Endothelial cell of umbilical vein (primary cell): ENCODE results near the gene GDF2. TPM values are rescaled to one million over a fixed set of nuclear protein-coding genes. Genes with fewer than 3 reads are reported as not detected.

Source experiments
- BruUV-seq: library from RNA; stranded (reverse); fragments of 400-500 nt; replicated peaks from 2 replicates; lab custom pipeline; 2021; lab: Mats Ljungman, UMichigan
- CTCF ChIA-PET: fragments of 300-600, 350-600 bp; sonication (Branson Sonifier 250); formaldehyde crosslinking; loops from one replicate; lab custom pipeline; 2021; ENCODE audit warnings: antibody characterized with exemption, inconsistent platforms; lab: Charles Lee
- POLR2A ChIA-PET: fragments of 300-600, 350-600 bp; sonication (Branson Sonifier 250); formaldehyde crosslinking; loops from one replicate; lab custom pipeline; 2021; ENCODE audit warnings: antibody characterized with exemption, inconsistent platforms; lab: Charles Lee
- DNase-seq: peaks from one replicate; pipeline ENCODE4 v3.0.0-alpha.2; 2011; ENCODE audit warnings: low read depth, low spot score
- FAIRE-seq: peaks from 2 replicates; lab custom pipeline; 2011; peaks lifted over from hg19 to GRCh38; lab: Jason Lieb, UNC
- H2AFZ ChIP-seq: 2 replicates; pipeline ENCODE4 v1.6.0; 2012; ENCODE audit warnings: low read depth, low read length, control low read depth, inconsistent platforms
- H3K27ac ChIP-seq: 2 replicates; pipeline ENCODE4 v1.5.1; 2011; ENCODE audit warnings: low read depth, mild to moderate bottlenecking, control low read depth, low read length, moderate library complexity; ENCODE audit not compliant: insufficient read depth
- H3K27me3 ChIP-seq, 2 experiments: 2 replicates each; pipeline versions ENCODE4 v1.6.0 to v1.6.1; 2011; ENCODE audit warnings: low read length in 2 of 2, mixed read lengths in 1 of 2; ENCODE audit not compliant: control insufficient read depth in 2 of 2, insufficient read depth in 2 of 2
- H3K36me3 ChIP-seq, 2 experiments: 2 replicates in 1 of 2; 3 replicates in 1 of 2; pipeline ENCODE4 v1.5.1; 2011; ENCODE audit warnings: low read length in 2 of 2, mild to moderate bottlenecking in 1 of 2, moderate library complexity in 1 of 2; ENCODE audit not compliant: control insufficient read depth in 2 of 2, insufficient read depth in 2 of 2; ENCODE audit errors: extremely low read depth in 1 of 2
- H3K4me1 ChIP-seq: 3 replicates; pipeline ENCODE4 v1.5.1; 2011; ENCODE audit warnings: mild to moderate bottlenecking, low read length; ENCODE audit not compliant: control insufficient read depth, insufficient read depth; ENCODE audit errors: extremely low read depth
- H3K4me2 ChIP-seq: 2 replicates; pipeline ENCODE4 v1.6.1; 2011; ENCODE audit warnings: low read length, control low read depth, mixed read lengths; ENCODE audit not compliant: insufficient read depth
- H3K4me3 ChIP-seq, 3 experiments: fragments of 200-600 bp in 1 of 3; sonication (generic), shearing (Covaris generic) in 1 of 3; replicated peaks in 1 of 3; 2 replicates each; pipeline ENCODE4 v1.5.1; 2011 to 2016; ENCODE audit warnings: control low read depth in 3 of 3, low read length in 3 of 3, mild to moderate bottlenecking in 2 of 3, inconsistent platforms in 1 of 3, low read depth in 1 of 3, moderate library complexity in 1 of 3; ENCODE audit not compliant: insufficient read depth in 1 of 3
- H3K79me2 ChIP-seq: 2 replicates; pipeline ENCODE4 v1.6.0; 2012; ENCODE audit warnings: low read length, inconsistent platforms; ENCODE audit not compliant: control insufficient read depth, insufficient read depth
- H3K9ac ChIP-seq: replicated peaks from 2 replicates; pipeline ENCODE3; 2011; ENCODE audit warnings: low read length, control low read depth; ENCODE audit not compliant: insufficient read depth; ENCODE audit errors: extremely low read depth
- H3K9me1 ChIP-seq: replicated peaks from 3 replicates; pipeline ENCODE4 v1.6.0; 2011; ENCODE audit warnings: mild to moderate bottlenecking, low read length; ENCODE audit not compliant: control insufficient read depth, insufficient read depth; ENCODE audit errors: extremely low read depth
- H3K9me3 ChIP-seq: replicated peaks from 2 replicates; pipeline ENCODE4 v1.5.1; 2012; ENCODE audit warnings: low read length, inconsistent platforms; ENCODE audit not compliant: control insufficient read depth, insufficient read depth
- H4K20me1 ChIP-seq: replicated peaks from 2 replicates; pipeline ENCODE3; 2011; ENCODE audit warnings: mild to moderate bottlenecking, low read length; ENCODE audit not compliant: control insufficient read depth, insufficient read depth; ENCODE audit errors: extremely low read depth
- CTCF ChIP-seq, 2 donors: IDR thresholded peaks; 1 replicate in 1 of 2; 2 replicates in 1 of 2; pipeline ENCODE4 v1.5.1; 2011; ENCODE audit warnings: low read length in 2 of 2, mild to moderate bottlenecking in 2 of 2, moderate library complexity in 2 of 2, control low read depth in 1 of 2, inconsistent platforms in 1 of 2, low read depth in 1 of 2; ENCODE audit not compliant: insufficient read depth in 1 of 2; ENCODE audit errors: extremely low read depth in 1 of 2
- EZH2 ChIP-seq: IDR thresholded peaks from 2 replicates; pipeline ENCODE4 v1.6.1; 2012; ENCODE audit warnings: borderline replicate concordance, low read depth, mild to moderate bottlenecking, moderate library complexity, low read length, inconsistent platforms; ENCODE audit not compliant: severe bottlenecking
- FOS ChIP-seq: IDR thresholded peaks from 2 replicates; pipeline ENCODE4 v1.6.1; 2011; ENCODE audit warnings: mild to moderate bottlenecking, low read length, moderate library complexity, borderline replicate concordance; ENCODE audit not compliant: insufficient read depth
- GATA2 ChIP-seq: IDR thresholded peaks from 2 replicates; pipeline ENCODE4 v1.7.0; 2011; ENCODE audit warnings: low read depth, mild to moderate bottlenecking, moderate library complexity, mixed read lengths, low read length; ENCODE audit not compliant: insufficient read length, insufficient read depth
- JUN ChIP-seq: IDR thresholded peaks from 2 replicates; pipeline ENCODE4 v1.6.1; 2011; ENCODE audit warnings: borderline replicate concordance, low read depth; ENCODE audit not compliant: insufficient read length, insufficient read depth
- MAX ChIP-seq: IDR thresholded peaks from 2 replicates; pipeline ENCODE4 v1.6.1; 2011; ENCODE audit not compliant: insufficient read depth, insufficient read length
- MYC ChIP-seq: IDR thresholded peaks from one replicate; pipeline ENCODE4 v1.6.1; 2011; ENCODE audit warnings: mild to moderate bottlenecking, low read depth, low read length
- POLR2A ChIP-seq: IDR thresholded peaks from 2 replicates; pipeline ENCODE4 v1.6.1; 2012; ENCODE audit warnings: low read depth, mild to moderate bottlenecking, control low read depth, low read length
- POLR2AphosphoS5 ChIP-seq: IDR thresholded peaks from 2 replicates; pipeline ENCODE4 v1.6.1; 2012; ENCODE audit warnings: low read depth, mild to moderate bottlenecking, control low read depth, low read length, moderate library complexity; ENCODE audit not compliant: insufficient read depth
- dilution Hi-C: fragments of 300-500 bp; cut with MboI; formaldehyde crosslinking; loops from one replicate; pipeline ENCODE4 v1.15.0; 2019; ENCODE audit warnings: low sequenced_read_pairs; ENCODE audit not compliant: extremely low pct_ligation_motif_present
- intact Hi-C: fragments of 100-400 bp; cut with micrococcal nuclease; formaldehyde crosslinking; loops from one replicate; pipeline ENCODE4 v1.10.0; 2022
- polyA plus RNA-seq, 4 experiments: library from polyadenylated mRNA; depleted of rRNA in 3 of 4; stranded (reverse) in 3 of 4; unstranded in 1 of 4; fragments of >200 nt; gene quantifications; 2 replicates each; pipeline versions ENCODE4 v1.2.1 to v1.2.3, GENCODE V29; 2011 to 2012; ENCODE audit warnings: missing spikeins in 1 of 4
- total RNA-seq: library from RNA; stranded (reverse); gene quantifications from 2 replicates; pipeline ENCODE4 v1.2.3, GENCODE V29; 2021

GDF2 gene
- total and polyA plus RNA-seq, 2 donors (not counting 3 experiments of a cell fraction or from before 2014, with no cell fraction given), result not detected

GRCh38 chr10:47357911-47358310, 35.7 kb downstream of the GDF2 start:
- Histone ChIP-seq H3K27ac (no peak overlapping the region), H3K79me2 (no peaks in the 10 kb centered on the region), H4K20me1 (no peaks in the 10 kb centered on the region), H3K9me1 (no peaks in the 10 kb centered on the region), H3K9me3 (no peaks in the 10 kb centered on the region), H3K4me3 (no peak overlapping the region), H3K4me2 (no peak overlapping the region), H3K36me3 (no peaks in the 10 kb centered on the region), H2AFZ (no peak overlapping the region), H3K4me1 (no peaks in the 10 kb centered on the region), H3K27me3 (no peaks in the 10 kb centered on the region), H3K9ac (no peak overlapping the region)
- intact Hi-C loops, result no loop called here
- ChIA-PET POLR2A (no interaction called here), CTCF (interaction anchor here (1.1 kb wide), 1 partner anchor 10 kb away, joined by 3 read pairs; no protein-coding TSS in a partner anchor)
- dilution Hi-C loops, result no loop called here
- no peak for FAIRE-seq
- no TSS peak for BruUV-seq
- TF ChIP-seq MAX (no peak), GATA2 (no peak), CTCF (IDR thresholded peaks at IDR 0.05; ENCODE audit: extremely low read depth in 1 of 2, insufficient read depth in 1 of 2, low read depth in 1 of 2, low read length in 2 of 2) (no peak), EZH2 (no peak), FOS (no peak), POLR2AphosphoS5 (no peak), POLR2A (no peak), MYC (no peak), JUN (no peak)
- no peak for DNase-seq
